Subcutaneous adipose tissue (tissue), 4 donors: ENCODE data around the gene MMRN2. TPM values are rescaled to one million over a fixed set of nuclear protein-coding genes. Genes with fewer than 3 reads are reported as not detected.

Source experiments
- total RNA-seq, 4 donors: library from RNA; depleted of rRNA; stranded (reverse); fragments of >200 nt; gene quantifications; one replicate each; pipeline ENCODE4 v1.1.0, GENCODE V29; 2016
- TF ChIP-seq, protein P1 (sequence below): fragments of 450-650 bp; IDR thresholded peaks from one replicate; pipeline ENCODE4 v1.5.1; 2016; ENCODE audit warnings: low read depth, mild to moderate bottlenecking, control low read depth, antibody characterized with exemption, moderate library complexity

MMRN2 gene
- total RNA-seq, 4 donors from 2014 or later: 22.9 to 120 (median 50.6) TPM

DNA sequence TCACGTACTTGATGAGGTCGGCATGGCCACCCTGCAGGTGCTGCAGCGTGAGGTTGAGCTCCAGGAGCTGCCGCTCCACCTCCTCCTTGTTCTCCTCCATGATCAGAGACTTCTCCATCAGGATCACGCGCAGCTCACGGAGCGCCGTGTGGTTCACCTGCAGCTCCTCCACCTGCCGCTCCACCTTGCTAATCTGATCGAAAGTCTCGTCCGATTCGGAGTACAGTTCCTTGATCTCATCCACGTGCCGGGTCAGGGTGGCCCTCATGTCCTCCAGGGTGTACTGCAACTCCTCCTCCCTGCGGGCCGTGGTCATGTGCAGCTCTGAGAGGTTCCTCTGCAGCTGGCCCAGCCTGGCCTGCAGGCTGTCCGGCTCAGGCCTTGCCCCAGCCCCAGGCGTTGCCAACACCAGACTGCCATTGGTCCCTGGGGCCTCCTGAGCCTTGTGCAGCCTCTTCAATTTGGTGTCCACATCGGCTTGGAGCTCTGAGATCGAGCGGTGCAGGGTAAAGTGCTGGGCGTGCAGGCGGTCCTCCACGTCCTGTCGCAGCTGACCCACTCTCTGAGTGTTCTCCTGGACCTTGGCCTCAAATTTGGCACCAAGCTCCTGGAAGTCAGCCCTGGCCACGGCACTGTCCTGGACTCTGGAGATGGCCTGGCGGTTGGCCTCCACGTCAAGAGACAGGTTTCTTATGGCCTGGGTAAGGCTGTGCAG lies 13.9 kb downstream of the MMRN2 start:
- TF ChIP-seq, protein P1, sequence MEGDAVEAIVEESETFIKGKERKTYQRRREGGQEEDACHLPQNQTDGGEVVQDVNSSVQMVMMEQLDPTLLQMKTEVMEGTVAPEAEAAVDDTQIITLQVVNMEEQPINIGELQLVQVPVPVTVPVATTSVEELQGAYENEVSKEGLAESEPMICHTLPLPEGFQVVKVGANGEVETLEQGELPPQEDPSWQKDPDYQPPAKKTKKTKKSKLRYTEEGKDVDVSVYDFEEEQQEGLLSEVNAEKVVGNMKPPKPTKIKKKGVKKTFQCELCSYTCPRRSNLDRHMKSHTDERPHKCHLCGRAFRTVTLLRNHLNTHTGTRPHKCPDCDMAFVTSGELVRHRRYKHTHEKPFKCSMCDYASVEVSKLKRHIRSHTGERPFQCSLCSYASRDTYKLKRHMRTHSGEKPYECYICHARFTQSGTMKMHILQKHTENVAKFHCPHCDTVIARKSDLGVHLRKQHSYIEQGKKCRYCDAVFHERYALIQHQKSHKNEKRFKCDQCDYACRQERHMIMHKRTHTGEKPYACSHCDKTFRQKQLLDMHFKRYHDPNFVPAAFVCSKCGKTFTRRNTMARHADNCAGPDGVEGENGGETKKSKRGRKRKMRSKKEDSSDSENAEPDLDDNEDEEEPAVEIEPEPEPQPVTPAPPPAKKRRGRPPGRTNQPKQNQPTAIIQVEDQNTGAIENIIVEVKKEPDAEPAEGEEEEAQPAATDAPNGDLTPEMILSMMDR: no peak

DNA sequence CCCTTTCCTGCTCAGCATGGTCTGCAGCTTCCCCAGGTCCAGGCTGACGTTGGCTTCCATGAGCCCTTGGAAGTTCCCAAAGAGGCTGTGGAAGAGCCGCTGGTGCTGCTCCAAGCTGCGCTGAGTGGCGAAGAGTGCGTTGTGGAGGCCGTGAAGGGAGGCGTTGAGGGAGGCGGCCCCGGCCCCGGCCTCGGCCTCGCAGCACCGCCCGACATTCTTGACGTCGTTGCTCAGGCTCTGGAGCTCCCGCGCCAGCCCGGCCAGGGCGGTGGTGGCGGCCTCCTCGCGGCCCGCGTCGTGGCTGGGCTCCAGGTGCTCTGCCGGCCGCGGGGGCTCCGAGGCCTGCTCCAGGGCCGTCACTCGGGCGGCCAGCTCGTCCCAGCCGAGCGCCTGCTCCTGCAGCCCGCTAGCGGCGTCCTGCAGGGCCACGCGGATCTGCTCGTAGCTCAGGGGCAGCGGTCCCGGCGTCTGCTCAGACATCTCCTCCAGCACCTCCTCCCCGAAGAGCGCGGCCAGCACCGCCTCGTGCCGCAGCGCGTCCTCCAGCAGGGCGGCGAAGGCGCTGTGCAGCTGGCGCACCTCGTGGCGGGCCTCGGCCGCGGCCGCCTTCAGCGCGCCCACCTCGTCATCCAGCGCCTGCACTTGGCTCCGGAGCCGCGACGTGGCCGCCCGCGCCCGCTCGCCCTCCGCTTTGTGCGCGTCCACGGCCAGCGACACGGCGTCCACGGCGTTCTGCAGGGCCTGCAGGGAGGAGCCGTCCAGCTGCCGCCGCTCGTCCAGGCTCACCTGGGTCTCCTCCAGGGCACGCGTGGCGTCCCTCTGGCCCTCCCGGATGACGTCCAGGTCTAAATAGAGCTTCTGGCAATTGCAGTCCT lies 14.7 kb downstream of the MMRN2 start:
- TF ChIP-seq, protein P1: no peak

DNA sequence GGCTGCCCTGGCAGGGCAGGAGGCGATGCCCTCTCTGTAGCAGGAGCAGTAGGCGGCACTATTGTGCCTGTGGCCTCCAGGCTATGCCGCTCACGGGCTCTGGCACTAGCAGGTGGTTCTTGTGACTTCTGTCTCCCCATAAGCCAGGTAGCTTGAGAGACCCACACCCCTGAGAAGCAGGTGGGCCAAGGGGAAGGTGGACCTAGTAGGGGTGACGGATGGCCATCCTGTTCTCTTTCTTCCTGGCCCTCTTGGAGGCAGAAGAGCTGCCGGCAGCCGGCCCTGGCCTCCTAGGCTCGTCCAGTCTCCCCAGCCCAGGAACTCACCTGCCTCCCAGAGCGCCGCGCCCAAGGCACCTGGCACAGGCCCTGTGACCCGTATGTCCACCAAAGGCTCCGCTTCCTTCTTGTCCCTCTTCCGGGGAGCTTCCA lies 15.4 kb downstream of the MMRN2 start:
- TF ChIP-seq, protein P1: no peak

DNA sequence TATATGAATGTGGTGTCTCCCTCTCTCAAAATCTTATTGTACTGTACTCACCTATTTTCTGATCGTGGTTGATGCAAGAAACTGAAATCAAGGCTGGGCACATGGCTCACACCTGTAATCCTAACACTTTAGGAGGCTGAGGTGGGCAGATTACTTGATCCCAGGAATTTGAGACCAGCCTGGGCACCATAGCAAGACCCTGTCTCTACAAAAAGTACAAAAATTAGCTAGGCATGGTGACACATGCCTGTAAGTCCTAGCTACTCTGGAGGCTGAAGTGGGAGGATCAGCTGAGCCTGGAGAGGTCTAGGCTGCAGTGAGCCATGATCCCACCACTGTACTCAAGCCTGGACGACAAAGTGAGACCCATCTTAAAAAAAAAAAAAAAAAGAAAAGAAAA lies 16.0 kb downstream of the MMRN2 start:
- TF ChIP-seq, protein P1: no peak

DNA sequence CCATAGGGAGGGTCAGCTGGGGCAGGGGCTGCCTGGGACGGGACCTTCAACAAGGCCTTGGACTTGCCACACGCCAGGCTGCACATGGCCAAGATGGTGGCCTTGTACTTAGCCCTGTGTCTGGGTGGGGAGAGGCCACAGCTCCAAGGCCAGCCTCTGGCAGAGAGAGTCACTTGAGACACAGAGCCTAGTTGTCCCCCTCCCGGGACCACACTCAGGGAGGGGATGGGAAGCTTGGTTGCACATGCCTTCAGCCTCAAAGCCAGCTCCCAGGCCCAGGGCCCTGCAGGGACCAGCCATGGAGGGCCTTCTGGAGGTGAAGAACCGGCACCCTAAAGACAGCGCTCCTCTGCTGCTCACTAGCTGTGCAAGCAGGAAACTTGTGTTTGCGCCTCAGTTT lies 16.7 kb downstream of the MMRN2 start:
- TF ChIP-seq, protein P1: no peak

DNA sequence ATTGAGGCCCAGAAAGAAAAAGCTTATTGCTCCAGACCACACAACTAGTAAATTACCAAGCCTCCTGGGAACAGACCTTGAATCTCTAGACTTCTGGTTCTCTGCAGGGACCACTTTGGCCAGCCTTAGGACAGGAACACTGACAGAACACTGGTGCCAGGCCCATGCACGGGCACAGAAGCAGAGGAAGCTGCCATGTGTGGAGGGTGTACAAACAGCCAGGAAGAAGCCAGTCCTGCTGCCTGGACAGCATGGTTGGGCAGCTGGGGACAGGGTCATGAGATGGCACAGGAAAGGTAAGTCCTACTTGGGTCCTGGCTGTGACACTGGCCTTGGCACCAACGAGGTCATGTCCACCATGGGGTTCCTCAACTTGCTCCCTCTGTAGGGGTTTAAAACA lies 19.2 kb downstream of the MMRN2 start:
- TF ChIP-seq, protein P1: no peak

DNA sequence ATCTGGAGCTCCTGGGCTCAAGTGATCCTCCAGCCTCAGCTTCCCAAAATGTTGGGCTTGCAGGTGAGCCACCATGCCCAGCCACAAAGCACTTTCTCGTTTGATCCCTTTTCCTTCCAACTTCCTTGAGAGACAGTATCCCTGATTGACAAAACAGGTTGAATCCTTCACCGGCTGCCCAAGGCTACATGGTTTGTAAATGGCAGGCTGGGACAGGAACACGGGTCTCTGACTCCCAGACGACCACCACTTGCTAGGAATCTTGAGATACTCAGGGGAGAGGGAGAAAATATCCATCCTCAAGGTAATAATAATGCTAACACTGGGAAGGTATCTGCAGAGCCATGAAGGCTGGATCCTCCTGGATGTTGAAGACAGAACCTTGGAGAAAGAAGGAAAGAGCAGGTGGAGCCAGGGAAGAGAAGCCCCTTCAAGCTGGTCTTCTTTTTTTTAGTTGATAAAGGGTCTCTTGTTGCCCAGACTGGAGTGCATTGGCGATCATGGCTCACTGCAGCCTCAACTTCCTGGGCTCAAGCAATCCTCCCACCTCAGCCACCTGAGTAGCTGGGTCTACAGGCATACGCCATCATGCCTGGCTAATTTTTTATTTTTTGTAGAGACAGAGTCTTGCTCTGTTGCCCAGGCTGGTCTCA lies 19.8 kb downstream of the MMRN2 start:
- TF ChIP-seq, protein P1: no peak
